HEK293T (cell line): ENCODE measurements around the gene ARR3.

Source experiments
- ARNT ChIP-seq: fragments of 450-650 bp; IDR thresholded peaks from 2 replicates; pipeline ENCODE4 v1.6.1; 2017; ENCODE audit warnings: mild to moderate bottlenecking
- BHLHE40 ChIP-seq: fragments of 450-650 bp; IDR thresholded peaks from 2 replicates; pipeline ENCODE4 v1.6.1; 2016; ENCODE audit warnings: mild to moderate bottlenecking, moderate library complexity, borderline replicate concordance
- FOXA1 ChIP-seq: fragments of 450-650 bp; IDR thresholded peaks from 2 replicates; pipeline ENCODE4 v1.6.1; 2016; ENCODE audit warnings: mild to moderate bottlenecking
- NFRKB ChIP-seq: fragments of 450-650 bp; IDR thresholded peaks from 2 replicates; pipeline ENCODE4 v1.6.1; 2016; ENCODE audit warnings: mild to moderate bottlenecking, moderate library complexity
- SUZ12 ChIP-seq: fragments of 450-650 bp; IDR thresholded peaks from 2 replicates; pipeline ENCODE4 v1.6.1; 2016; ENCODE audit warnings: mild to moderate bottlenecking
- TF ChIP-seq, protein P1 (sequence below): fragments of 450-650 bp; IDR thresholded peaks from 2 replicates; pipeline ENCODE4 v1.6.1; 2016

DNA sequence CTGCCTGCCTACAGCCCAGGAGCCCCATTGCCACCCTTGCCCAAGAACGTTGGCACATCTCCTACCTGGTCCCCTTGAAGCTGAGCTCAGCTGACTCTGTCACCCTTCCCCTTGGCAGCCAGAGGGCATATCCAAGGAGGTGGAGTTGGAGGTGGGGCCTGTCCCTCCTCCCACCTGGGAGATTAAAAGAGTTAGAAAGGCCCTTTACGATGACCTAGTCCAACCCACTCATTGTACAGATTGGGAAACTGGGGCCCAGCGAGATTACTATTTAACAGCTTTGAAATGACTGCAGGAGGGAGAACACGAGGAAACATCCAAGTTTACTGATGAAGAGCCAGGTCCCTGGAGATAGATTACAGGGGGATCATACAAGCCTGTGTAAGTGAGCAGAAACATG is 8.0 kb upstream of the ARR3 start, which contains the start of gene P2RY4:
- no peak for TF ChIP-seq FOXA1
- TF ChIP-seq SUZ12: no peak
- no peak for TF ChIP-seq ARNT
- TF ChIP-seq BHLHE40: no peak
- TF ChIP-seq, protein P1, sequence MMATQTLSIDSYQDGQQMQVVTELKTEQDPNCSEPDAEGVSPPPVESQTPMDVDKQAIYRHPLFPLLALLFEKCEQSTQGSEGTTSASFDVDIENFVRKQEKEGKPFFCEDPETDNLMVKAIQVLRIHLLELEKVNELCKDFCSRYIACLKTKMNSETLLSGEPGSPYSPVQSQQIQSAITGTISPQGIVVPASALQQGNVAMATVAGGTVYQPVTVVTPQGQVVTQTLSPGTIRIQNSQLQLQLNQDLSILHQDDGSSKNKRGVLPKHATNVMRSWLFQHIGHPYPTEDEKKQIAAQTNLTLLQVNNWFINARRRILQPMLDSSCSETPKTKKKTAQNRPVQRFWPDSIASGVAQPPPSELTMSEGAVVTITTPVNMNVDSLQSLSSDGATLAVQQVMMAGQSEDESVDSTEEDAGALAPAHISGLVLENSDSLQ: no peak
- TF ChIP-seq NFRKB: no peak
